GM12874 (cell line): Measurements from ENCODE around the gene SLC25A26.

Experiments used
- TF ChIP-seq, protein P1 (sequence below): IDR thresholded peaks from 2 replicates; pipeline ENCODE4 v1.5.1; 2011; ENCODE audit warnings: low read depth, mild to moderate bottlenecking, control low read depth, low read length, moderate library complexity; ENCODE audit not compliant: insufficient read depth

SLC25A26 gene

GRCh38 chr3:66402596-66403290, 181.9 kb downstream of the SLC25A26 start:
- TF ChIP-seq, protein P1, sequence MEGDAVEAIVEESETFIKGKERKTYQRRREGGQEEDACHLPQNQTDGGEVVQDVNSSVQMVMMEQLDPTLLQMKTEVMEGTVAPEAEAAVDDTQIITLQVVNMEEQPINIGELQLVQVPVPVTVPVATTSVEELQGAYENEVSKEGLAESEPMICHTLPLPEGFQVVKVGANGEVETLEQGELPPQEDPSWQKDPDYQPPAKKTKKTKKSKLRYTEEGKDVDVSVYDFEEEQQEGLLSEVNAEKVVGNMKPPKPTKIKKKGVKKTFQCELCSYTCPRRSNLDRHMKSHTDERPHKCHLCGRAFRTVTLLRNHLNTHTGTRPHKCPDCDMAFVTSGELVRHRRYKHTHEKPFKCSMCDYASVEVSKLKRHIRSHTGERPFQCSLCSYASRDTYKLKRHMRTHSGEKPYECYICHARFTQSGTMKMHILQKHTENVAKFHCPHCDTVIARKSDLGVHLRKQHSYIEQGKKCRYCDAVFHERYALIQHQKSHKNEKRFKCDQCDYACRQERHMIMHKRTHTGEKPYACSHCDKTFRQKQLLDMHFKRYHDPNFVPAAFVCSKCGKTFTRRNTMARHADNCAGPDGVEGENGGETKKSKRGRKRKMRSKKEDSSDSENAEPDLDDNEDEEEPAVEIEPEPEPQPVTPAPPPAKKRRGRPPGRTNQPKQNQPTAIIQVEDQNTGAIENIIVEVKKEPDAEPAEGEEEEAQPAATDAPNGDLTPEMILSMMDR: no peak

GRCh38 chr3:66403323-66403990, 182.7 kb downstream of the SLC25A26 start:
- TF ChIP-seq, protein P1: no peak

DNA sequence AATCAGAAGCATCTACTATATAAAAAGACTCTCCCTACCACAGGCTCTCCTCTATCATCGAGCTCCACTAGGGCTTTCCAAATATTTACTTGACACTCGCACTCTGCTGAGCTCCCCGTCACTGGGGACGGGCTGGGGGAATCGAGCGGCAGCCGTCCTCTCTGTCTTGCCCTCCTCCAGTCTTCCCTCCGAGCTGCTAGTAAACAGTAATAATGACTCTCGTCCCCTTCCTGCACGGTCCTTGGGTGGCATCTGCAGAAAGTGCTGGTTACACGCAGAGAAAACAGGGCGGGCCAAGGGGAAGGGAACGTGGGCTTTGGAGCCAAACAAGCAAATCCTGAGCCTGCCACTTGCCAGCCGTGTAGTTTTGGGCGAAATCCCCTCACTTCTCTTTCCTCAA, 183.4 kb downstream of the SLC25A26 start:
- TF ChIP-seq, protein P1: no peak

DNA sequence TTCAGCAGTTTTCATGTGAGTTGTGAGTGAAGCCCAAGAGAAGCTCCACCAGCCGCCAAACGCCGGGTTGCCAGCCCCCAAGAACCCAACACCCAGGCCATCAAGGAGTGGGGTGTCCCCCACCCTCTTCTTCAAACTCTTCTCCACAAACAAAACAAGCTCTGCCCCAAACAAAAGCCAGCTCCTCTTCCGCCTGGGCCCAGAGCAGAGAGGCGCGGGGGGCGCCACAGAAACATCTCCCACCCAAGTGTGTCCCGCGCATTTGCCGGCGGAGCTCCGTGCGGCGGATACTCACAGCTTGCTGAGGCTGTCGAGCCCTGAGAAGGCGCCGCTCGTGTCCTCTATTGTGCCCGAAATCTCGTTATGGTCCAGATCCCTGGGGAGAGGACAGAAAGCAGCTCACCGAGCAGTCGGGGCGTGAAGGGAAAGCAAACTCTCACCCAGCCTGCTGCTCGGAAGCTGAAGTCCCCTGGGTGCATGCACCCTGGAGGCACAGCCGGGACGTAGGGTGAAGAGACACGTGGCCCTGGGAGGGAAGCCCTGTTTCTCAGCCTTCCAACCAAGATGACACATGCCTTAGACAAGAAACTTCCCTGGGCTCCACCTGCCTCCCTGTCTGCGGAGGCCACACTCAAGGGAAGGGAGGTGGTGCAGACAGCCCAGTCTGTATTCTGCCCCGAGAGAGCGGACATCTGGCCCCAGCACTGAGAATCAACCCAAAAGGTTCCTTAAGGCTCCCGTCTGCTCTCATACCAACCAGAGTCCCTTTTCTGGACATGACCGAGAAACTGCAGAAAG, 184.3 kb downstream of the SLC25A26 start:
- TF ChIP-seq, protein P1: no peak

GRCh38 chr3:66405701-66406091, 184.9 kb downstream of the SLC25A26 start:
- TF ChIP-seq, protein P1: no peak

- TF ChIP-seq, protein P1: no peak
These were observed 185.4 kb downstream of the SLC25A26 start for GRCh38 chr3:66406163-66406562.

DNA sequence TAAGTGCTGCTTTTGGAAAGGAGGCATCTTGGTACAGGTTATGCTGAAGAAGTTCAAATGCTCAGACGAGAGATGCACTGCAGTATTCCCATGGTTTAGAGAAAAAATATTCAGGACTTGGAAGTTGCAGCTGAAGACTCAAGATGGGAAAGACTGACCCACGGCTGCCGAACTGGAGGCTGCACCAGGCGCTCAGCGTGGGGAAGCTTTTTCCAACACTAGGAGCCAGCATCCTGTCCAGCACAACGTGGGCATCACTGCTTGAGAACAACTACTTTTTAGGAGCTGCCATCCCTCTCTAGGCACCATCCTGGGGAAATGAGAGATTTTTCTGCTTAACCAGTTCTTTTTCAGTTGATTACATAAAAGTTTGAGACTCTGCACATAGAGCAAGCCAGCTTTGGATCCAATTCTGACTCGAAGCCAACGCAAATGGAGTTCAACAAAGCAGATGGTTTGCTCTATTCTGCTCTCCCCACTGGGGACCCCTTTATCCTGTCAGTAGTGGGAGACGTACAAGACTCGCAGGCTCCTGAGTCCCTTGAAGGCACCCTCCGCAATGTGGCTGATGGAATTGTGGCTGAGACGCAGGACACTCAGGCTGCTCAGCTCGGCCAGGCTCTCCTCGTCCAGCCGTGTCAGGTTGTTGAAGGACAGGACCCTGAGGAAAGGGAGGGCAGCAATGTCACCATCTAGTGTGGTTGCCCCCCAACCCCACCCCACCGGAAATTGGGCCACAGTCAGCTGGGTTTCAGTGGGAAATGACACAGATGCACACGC, 186.2 kb downstream of the SLC25A26 start:
- TF ChIP-seq, protein P1: no peak
